ENCODE measurements around the gene SLC24A2.

DNA sequence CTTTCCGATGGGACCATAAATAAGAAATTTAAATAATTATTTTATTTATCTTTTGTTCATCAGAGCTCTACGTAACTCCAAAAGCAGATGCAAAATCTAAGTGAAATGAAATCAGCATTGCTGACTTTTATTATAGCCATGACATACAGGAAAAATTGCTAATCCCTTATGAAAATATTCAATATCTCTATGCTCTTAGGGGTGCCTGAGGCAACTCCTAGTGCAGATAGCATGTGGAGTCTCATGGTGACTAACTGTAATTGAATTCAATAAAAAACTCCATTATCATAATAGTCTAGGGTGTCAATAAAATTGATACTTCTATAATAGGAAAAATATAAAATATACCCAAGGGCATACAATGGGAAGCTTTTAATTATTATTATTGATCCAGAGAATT lies 42.6 kb downstream of the SLC24A2 start:
- TF ChIP-seq CTCF (IDR thresholded peaks at IDR 0.05) (no peak), POLR2A (IDR thresholded peaks at IDR 0.05) (no peak)

All from esophagus squamous epithelium (tissue), 4 donors.